ENCODE results near the gene WRNIP1.

GRCh38 chr6:2781685-2782355, 16.6 kb downstream of the WRNIP1 start:
- TF ChIP-seq CTCF (IDR thresholded peaks at IDR 0.05) = no peak
- no peak for TF ChIP-seq IRF1 (CRISPR knock-in tag; IDR thresholded peaks at IDR 0.05)
- no peak for TF ChIP-seq CREB1 (CRISPR knock-in tag; IDR thresholded peaks at IDR 0.05)
- TF ChIP-seq ZBTB43 (CRISPR knock-in tag; IDR thresholded peaks at IDR 0.05) = no peak
- TF ChIP-seq ZNF425 (CRISPR knock-in tag; conservative IDR thresholded peaks at IDR 0.05) = no peak
- TF ChIP-seq HMGXB4 (CRISPR knock-in tag; IDR thresholded peaks at IDR 0.05) = no peak
- no peak for TF ChIP-seq ATF3 (CRISPR knock-in tag; conservative IDR thresholded peaks at IDR 0.05)
- no peak for TF ChIP-seq USF2 (CRISPR knock-in tag; IDR thresholded peaks at IDR 0.05)
- TF ChIP-seq CREM (CRISPR knock-in tag; IDR thresholded peaks at IDR 0.05) = no peak
- TF ChIP-seq ARID4B (CRISPR knock-in tag; IDR thresholded peaks at IDR 0.05; ENCODE audit: borderline replicate concordance) = no peak
- TF ChIP-seq NR1H2 (CRISPR knock-in tag; IDR thresholded peaks at IDR 0.05) = no peak

All from WTC11 (cell line).